GM18505 (cell line): ENCODE results near the gene AGRN.
"Not testable (repeated sequence)": the region's sequence is repeated elsewhere in the genome, so short reads cannot be mapped to it uniquely, and the experiment has no call there.

Experiments used
- ATAC-seq: cut with Tn5 transposase; IDR thresholded peaks from one replicate; pipeline ENCODE4 v1.9.1; 2021; ENCODE audit not compliant: unreplicated experiment
- POLR2A ChIP-seq: IDR thresholded peaks from 4 replicates; pipeline ENCODE4 v1.6.1; 2011; ENCODE audit warnings: borderline replicate concordance; ENCODE audit not compliant: insufficient read depth, insufficient read length; ENCODE audit errors: extremely low read depth

Gene AGRN

DNA sequence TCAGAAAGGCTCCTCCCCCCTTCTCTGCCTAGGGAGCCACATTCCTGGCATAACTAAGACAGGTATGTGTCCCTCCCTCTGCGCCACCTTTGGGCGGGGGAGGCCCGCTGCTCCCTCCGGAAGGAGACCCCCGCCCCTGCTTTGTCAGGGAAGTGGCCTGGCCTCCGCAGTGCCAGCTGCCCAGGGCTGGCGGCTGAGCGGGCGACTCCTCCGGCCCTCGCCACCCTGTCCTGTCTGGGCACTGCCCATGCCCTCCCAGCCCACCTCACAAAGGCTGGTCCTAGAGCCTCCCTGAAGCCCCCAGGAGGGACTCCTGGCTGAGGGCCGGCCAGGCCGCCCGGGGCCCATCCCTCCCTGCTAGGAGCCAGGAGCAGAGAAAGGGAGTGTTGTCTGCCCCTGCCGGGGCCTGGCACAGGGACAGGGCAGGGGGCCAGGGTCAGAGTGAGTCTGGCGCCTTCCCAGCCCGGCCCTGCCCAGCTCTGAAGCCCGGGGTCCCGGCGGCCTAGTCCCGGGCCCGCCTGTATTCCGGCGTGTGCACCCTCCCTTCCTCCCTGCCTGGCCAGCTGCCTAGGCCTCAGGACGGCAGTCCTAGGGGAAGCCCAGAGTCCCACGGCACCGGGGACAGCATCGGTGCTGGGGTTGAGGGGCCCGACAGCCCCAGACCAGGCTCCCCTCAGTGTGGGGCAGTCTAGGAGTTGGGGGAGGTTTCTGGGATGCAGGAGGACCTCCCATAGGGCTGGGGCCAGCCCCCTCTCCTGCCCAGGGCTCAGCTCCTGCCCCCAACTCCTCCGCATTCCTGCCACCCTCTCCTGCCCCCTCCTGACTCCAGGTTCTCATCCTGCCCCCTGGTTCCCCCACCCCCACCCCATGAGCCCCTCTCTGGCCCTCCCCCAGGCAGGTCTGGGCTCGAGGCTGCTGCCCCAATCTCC, 5.1 kb downstream of the AGRN start:
- TF ChIP-seq POLR2A = no peak
- no peak for ATAC-seq

DNA sequence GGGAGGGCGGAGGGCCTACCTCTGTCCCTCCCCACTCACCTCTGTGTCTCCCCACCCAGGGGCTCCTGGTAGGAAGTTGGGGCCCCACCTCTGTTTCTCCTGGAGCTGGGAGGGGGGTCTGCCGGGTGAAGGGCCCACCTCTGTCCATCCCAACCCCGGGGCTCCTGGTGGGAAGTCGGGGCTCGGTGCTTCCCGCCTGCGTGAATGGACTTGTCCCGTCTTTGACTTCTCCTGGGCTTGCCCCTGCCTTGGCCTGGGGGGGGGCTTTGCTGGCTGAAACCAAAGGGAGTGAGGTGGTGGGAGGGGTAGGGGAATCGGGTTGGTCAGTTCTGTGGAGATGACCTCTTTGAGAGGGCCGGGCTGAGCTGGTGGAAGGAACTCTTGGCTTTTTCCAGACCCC, 5.8 kb downstream of the AGRN start:
- ATAC-seq = no peak
- TF ChIP-seq POLR2A = no peak

DNA sequence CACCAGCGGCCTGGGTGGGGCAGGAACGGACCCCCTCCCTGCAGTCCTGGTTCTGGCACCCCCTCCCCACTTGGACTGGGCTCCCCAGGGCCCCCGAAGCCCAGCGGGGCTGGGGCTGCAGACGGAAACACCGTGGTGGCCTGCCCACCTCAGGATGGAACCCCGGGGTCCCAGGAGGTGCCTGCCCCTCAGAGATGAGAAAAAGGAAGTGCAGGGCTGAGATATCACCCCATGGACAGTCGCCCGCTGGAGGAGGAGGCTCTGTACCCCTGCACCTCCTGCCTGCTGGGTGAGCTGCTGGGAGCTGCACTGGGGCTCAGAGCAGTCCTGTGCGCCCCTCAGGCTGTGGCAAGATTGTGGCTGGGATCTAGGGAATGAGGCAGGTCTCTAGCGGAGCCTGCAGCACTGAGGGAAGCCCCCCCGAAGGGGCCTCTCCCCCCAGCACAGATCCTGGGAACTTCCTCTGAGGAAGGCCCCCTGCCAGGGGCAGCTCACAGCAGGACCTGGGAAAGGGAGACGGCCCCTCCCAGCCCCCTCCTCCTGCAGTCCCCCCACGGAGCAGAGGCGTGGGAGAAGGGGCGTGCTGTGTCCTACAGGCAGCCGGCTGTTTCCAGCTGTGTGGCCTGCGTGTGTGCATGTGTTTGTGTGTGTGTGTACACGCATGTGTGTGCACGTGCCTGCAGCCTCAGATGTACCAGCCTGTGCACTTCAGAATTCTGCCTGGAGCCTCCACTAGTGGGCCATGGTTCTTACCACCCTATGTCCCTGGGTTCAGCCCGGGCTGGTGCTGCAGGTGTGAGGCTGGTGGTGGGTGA, 6.9 kb downstream of the AGRN start:
- no peak for ATAC-seq
- no peak for TF ChIP-seq POLR2A

DNA sequence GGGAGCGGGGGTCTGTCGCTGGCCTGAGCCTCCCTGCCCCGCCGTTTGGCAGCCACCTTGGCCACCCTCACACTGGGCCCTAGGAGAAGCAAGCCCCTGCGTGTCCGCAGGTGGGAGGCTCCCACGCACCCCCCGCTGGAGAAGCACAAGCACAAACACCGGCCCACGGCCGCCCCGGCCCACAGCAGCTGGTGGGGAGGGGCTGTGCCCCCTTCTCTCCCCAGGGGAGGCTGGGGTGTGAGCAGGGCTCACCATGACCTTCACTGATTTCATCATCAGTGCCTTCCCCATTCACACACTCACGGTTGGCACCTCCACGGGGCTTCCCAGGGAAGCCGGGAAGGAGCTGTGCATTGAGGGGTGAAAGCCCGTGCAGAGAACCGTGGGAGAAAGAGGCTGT, 7.9 kb downstream of the AGRN start:
- TF ChIP-seq POLR2A = no peak
- ATAC-seq = no peak

DNA sequence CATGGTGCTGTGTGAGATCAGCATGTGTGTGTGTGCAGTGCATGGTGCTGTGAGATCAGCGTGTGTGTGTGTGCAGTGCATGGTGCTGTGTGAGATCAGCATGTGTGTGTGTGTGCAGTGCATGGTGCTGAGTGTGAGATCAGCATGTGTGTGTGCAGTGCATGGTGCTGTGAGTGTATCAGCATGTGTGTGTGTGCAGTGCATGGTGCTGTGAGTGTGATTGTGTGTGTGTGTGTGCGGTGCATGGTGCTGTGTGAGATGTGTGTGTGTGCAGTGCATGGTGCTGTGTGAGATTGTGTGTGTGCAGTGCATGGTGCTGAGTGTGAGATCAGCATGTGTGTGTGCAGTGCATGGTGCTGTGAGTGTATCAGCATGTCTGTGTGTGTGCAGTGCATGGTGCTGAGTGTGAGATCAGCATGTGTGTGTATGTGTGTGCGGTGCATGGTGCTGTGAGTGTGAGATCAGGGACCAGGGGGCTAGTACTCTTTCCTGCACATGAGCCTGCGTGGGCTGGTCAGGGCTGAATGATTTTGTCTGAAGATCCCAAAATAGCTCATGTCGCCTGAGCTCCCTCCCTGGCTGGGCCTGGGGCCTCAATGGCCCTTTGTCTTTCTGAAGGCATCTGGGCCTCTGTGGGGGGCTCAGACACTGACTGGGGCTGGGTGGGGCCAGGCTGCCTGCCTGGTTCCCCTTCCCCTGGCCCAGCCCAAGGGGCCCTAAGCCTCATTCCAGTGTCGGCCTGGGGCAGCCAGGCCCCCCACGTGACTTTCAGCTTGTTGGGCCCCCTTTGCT, 11.1 kb downstream of the AGRN start:
- not testable (repeated sequence) for ATAC-seq

DNA sequence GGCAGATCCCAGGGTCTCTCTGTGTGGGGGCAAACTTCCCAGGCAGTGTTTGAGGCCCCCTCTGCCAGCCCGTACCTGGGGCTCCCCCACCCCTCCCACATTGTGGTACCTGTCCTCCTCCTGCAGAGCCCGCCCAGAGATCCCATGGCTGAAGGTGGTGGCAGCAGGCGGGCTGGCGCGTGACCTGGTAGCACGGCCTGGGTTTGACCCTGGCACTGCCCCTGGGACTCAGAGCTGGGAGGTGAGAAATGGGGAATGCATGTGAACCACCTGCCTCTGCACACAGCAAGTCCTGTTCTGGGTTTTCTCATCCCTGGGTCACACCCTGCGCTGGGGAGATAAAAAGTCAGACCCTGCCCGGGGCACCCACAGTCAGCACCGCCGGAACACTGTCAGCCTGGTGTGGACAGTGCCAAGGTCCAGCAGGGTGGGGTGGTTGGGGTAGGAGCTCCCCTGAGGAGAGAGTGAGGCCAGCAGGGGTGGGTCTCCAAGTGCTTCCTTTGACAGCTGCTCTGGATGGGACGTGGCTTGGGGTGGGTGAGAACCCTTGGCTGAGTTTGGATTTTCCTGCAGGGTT, 11.8 kb downstream of the AGRN start:
- ATAC-seq = no peak
- TF ChIP-seq POLR2A = no peak

DNA sequence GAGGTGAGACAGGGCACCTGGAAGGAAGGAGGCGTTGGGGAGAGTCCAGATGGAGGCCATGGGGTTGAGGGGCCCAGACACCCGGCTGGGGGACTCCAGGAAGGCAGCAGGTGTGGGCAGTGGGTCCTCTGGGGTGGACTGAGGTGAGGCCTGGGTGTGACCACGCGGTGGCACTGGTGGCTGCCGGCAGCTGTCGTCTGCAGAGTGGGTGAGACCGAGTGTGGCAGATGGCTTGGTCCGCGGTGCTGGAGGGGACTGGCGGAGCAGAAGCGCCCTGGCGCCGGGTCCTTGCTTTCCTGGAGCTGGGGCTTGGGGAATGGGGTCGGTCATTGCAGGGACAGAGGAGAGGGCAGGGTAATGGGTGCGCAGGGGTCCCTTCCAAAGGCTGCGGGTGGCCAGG, 12.5 kb downstream of the AGRN start:
- no peak for TF ChIP-seq POLR2A
- ATAC-seq = no peak

DNA sequence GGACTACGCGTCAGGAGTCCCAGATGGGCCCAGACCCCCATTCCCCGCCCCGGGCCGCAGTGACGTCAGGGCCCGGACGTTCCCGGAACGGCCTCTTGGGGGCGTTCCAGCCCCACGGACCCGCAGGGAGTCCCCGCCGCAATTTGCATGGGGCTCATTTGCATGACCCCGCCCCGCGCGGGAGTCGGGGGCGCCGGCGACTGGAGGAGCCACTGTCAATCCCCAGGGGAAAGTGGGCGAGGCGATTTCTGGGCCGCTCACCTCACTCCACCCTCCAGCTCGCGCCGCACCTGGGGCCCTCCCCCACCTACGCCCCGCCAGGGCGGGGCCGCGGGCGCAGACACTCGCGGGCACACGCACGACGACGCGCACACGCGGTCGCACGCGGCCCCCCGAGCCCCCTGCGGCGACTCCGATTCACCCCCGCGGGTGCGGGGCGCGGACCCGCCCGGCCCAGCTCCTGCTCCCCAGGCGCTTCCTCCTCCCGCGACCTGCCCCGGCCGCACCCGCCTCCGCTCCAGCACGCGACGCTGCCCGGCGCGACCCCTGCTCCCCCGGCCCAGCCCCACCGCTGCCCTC, 13.2 kb downstream of the AGRN start:
- peak; percentile 72 for ATAC-seq
- no peak for TF ChIP-seq POLR2A

DNA sequence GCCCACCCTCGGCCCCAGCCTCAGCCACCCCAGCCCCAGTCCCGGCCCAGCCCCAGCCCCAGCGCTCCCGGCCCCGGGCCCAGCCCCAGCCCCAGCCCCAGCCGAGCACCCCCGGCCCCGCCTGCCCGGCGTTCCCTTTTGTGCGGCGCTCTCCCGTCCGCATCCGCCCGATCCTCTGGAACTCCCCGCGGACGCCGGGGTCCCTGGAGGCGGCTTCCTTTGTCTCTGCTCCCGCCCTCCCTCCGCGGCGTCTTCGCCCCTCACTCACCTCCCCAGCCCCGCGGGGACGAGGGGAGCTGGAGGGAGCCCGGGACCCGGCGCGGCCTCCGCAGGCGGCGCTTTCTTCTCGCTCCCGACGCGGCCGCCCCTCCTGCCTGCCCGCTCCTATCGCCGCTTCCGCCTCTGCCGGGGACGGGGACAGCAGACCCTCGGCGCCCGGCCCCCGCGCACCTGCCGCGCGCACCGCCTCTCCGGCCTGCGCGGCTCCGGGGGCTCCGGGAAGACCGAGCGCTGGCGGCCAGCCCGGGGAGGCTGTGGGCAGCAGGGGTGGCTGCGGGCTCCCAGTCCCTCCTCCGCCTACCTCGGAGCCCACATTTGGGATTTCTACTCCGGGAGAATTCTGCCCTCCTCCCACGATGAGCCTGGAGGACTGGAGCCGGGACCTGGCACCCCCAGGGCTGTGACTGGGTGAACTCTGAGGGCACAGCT, 14.0 kb downstream of the AGRN start:
- no peak for ATAC-seq
- no peak for TF ChIP-seq POLR2A

DNA sequence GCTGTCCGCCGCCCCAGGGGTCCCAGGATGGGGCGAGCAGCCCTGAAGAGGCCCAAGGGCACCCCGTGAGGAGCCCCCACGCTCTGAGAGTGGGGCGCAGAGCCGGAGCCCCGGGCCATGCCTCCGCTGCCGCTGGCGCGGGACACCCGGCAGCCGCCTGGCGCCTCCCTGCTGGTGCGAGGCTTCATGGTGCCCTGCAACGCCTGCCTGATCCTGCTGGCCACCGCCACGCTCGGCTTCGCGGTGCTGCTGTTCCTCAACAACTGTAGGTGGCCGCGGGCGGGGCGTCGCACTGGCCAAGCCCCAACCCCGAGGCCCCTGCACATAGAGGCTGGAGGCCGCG, 14.5 kb downstream of the AGRN start:
- no peak for ATAC-seq
- no peak for TF ChIP-seq POLR2A

DNA sequence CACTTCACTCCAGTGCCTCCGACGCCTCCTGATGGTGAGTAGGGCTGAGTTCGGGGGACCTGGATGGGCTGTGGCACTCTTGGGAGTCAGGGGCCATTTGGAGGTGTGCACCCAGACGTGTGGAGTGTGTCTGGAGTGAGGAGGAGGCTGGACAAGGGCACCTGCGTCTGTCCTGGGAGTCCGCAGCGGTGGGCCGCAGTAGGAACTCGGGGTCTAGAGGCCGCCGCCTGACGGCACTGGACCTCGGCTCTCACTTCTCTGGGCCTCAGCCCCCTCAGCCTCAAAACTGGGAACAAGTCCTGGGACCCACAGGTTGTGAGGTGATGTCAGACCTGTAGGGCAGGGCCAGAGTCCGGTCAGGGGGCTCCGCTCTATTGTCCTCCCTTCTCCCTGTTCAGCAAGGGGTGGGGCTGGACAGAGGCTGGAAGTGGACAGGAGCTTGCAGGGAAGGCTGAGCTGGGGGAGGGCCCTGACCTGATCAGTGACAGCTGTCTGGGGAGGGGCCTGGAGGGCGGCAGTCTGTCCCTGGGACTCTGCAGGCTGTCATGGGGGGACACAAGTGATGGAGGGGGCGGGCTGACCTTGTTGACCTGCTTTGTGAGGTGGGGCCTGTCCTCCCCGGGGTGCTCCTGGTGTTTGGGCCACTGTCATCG, 15.5 kb downstream of the AGRN start:
- ATAC-seq = no peak
- TF ChIP-seq POLR2A = no peak
